Tibial nerve (tissue), 4 donors: ENCODE measurements around the gene ATXN7L1. TPM values are rescaled to one million over a fixed set of nuclear protein-coding genes. Genes with fewer than 3 reads are reported as not detected.

Experiments
- DNase-seq, 2 donors: peaks; one replicate each; pipeline ENCODE4 v3.0.0-alpha.2; 2019; ENCODE audit warnings: low spot score in 2 of 2
- H3K27ac ChIP-seq, 4 donors: fragments of 200-600 bp; sonication (generic) in 3 of 4; one replicate each; pipeline ENCODE4 v1.5.1; 2017 to 2019; ENCODE audit warnings: mild to moderate bottlenecking in 1 of 4
- H3K27me3 ChIP-seq, 2 donors: fragments of 200-600 bp; sonication (generic) in 1 of 2; one replicate each; pipeline versions ENCODE4 v1.5.1 to v1.6.0; 2017 to 2019
- H3K36me3 ChIP-seq, 3 donors: fragments of 200-600 bp; sonication (generic); one replicate each; pipeline ENCODE4 v1.5.1; 2018 to 2019
- H3K4me1 ChIP-seq, 4 donors: fragments of 200-600 bp; sonication (generic) in 3 of 4; one replicate each; pipeline ENCODE4 v1.5.1; 2017 to 2019
- H3K4me3 ChIP-seq, 4 donors: fragments of 200-600 bp; sonication (generic) in 3 of 4; one replicate each; pipeline ENCODE4 v1.5.1; 2017 to 2019; ENCODE audit warnings: mild to moderate bottlenecking in 1 of 4, moderate library complexity in 1 of 4
- H3K9me3 ChIP-seq, 4 donors: fragments of 200-600 bp; sonication (generic) in 3 of 4; one replicate each; pipeline ENCODE4 v1.5.1; 2017 to 2019
- EP300 ChIP-seq, 2 donors: sonication (generic); formaldehyde crosslinking; IDR thresholded peaks; one replicate each; pipeline ENCODE4 v1.6.1; 2017; ENCODE audit warnings: antibody characterized with exemption in 2 of 2, mild to moderate bottlenecking in 1 of 2
- POLR2A ChIP-seq, 2 donors: fragments of 450-650 bp; IDR thresholded peaks; one replicate each; pipeline ENCODE4 v1.6.1; 2017; ENCODE audit warnings: antibody characterized with exemption in 2 of 2, mild to moderate bottlenecking in 2 of 2, moderate library complexity in 2 of 2
- WGBS, 2 donors: methylation state at CpG; one replicate each; pipeline ENCODE4 v1.1.5; 2018; 5-methylcytosine and 5-hydroxymethylcytosine counted together
- total RNA-seq, 4 donors: library from RNA; depleted of rRNA; stranded (reverse); fragments of >200 nt; gene quantifications; one replicate each; pipeline ENCODE4 v1.1.0, GENCODE V29; 2016
- TF ChIP-seq, protein P1 (sequence below), 5 experiments: fragments of 200-600 bp in 3 of 5; fragments of 450-650 bp in 2 of 5; sonication (generic) in 3 of 5; IDR thresholded peaks; one replicate each; pipeline ENCODE4 v1.5.1; 2016 to 2019; ENCODE audit warnings: antibody characterized with exemption in 5 of 5, mild to moderate bottlenecking in 3 of 5, moderate library complexity in 2 of 5

The ATXN7L1 gene
- total RNA-seq, 4 donors from 2014 or later, result 14.6 to 22.5 (median 19.1) TPM

DNA sequence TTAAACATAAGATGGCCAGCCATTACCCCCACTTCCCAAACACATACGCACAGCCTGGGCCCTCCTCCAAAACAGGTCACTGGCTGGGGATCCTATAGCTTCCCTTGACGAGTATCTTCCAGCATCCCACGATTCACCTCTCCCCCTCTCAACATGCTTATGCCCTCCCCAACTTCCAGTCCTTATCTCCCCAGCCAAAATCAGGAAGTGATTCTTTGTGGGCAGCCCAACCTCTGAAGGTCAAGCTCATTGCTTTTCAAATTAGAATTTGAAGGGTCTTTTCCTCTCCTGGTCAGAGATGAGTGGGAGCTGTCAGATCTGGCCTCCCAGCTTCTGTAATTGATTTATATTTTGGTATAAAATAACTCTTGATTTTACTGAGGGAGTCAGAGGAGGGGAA is 133.6 kb downstream of the ATXN7L1 start:
- Histone ChIP-seq H3K27me3 (no peaks in the 10 kb centered on the region), H3K36me3 (no peaks in the 10 kb centered on the region), H3K4me3 (no peak overlapping the region), H3K9me3 (no peaks in the 10 kb centered on the region), H3K4me1 (no peaks in the 10 kb centered on the region), H3K27ac (no peak overlapping the region)
- no peak for DNase-seq
- TF ChIP-seq POLR2A (IDR thresholded peaks at IDR 0.05) (no peak), EP300 (IDR thresholded peaks at IDR 0.05) (no peak)
- TF ChIP-seq, protein P1, sequence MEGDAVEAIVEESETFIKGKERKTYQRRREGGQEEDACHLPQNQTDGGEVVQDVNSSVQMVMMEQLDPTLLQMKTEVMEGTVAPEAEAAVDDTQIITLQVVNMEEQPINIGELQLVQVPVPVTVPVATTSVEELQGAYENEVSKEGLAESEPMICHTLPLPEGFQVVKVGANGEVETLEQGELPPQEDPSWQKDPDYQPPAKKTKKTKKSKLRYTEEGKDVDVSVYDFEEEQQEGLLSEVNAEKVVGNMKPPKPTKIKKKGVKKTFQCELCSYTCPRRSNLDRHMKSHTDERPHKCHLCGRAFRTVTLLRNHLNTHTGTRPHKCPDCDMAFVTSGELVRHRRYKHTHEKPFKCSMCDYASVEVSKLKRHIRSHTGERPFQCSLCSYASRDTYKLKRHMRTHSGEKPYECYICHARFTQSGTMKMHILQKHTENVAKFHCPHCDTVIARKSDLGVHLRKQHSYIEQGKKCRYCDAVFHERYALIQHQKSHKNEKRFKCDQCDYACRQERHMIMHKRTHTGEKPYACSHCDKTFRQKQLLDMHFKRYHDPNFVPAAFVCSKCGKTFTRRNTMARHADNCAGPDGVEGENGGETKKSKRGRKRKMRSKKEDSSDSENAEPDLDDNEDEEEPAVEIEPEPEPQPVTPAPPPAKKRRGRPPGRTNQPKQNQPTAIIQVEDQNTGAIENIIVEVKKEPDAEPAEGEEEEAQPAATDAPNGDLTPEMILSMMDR (IDR thresholded peaks at IDR 0.05), result no peak
- 59 to 73% methylated on average over 3 of the region's 3 CpGs for WGBS, 2 donors

GRCh38 chr7:105741982-105742381 is 134.4 kb downstream of the ATXN7L1 start:
- 91 to 95% methylated on average over 4 of the region's 4 CpGs for WGBS, 2 donors
- TF ChIP-seq EP300 (IDR thresholded peaks at IDR 0.05) (no peak), POLR2A (IDR thresholded peaks at IDR 0.05) (no peak)
- TF ChIP-seq, protein P1 (IDR thresholded peaks at IDR 0.05), result no peak
- Histone ChIP-seq H3K27me3 (no peaks in the 10 kb centered on the region), H3K9me3 (no peaks in the 10 kb centered on the region), H3K27ac (no peak overlapping the region), H3K4me3 (no peak overlapping the region), H3K36me3 (no peaks in the 10 kb centered on the region), H3K4me1 (no peaks in the 10 kb centered on the region)
- no peak for DNase-seq

DNA sequence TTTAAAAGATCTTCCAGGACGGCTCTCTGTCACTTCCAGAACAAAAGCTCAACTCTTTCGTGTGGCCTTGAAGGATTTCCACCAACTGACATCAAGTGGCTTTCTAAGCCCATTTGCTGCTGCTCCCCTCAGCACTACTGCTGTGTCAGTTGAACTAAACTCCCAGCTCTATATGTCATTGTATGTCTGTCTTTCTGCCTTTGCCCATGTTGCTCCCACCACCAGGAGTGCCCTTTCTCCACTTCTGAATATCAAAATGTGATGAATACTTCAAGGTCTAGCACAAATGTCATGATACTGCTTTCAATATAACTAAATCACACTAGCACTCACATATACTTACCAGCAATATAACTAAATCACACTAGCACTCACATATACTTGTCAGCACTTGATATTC is 138.3 kb downstream of the ATXN7L1 start:
- no peak overlapping the region for H3K27ac ChIP-seq
- no peaks in the 10 kb centered on the region for H3K36me3 ChIP-seq
- WGBS, 2 donors, result 64 to 86% methylated on average over 2 of the region's 2 CpGs
- no peaks in the 10 kb centered on the region for H3K9me3 ChIP-seq
- no peak for DNase-seq
- no peaks in the 10 kb centered on the region for H3K4me1 ChIP-seq
- no peaks in the 10 kb centered on the region for H3K27me3 ChIP-seq
- H3K4me3 ChIP-seq, result no peak overlapping the region
- TF ChIP-seq, protein P1 (IDR thresholded peaks at IDR 0.05), result no peak

DNA sequence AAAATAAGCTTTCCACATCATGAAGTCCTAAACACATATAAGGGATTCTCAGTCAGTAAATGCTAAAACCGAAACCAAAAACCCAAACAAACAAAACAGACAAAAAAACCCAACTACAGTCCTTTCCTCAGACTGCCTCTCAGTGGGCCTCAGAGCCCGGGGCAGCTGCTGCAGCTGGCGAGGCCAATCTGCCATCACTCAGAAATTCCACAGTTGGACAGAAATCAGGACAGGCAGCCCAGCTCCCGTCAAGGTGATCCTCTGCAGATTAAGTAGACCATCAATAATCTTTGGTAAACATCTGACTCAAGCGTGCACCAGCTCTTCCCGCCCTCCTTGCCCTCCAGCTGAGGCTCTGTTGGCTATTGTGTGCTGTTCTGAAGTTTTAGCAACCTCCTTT is 142.2 kb downstream of the ATXN7L1 start:
- 80 to 88% methylated on average over 6 of the region's 6 CpGs for WGBS, 2 donors
- no peaks in the 10 kb centered on the region for H3K4me1 ChIP-seq
- H3K36me3 ChIP-seq, result no peaks in the 10 kb centered on the region
- no peak overlapping the region for H3K4me3 ChIP-seq
- no peak for TF ChIP-seq EP300 (IDR thresholded peaks at IDR 0.05)
- no peak for TF ChIP-seq POLR2A (IDR thresholded peaks at IDR 0.05)
- TF ChIP-seq, protein P1 (IDR thresholded peaks at IDR 0.05), result no peak
- H3K27me3 ChIP-seq, result no peaks in the 10 kb centered on the region
- no peak for DNase-seq
- H3K9me3 ChIP-seq, result no peaks in the 10 kb centered on the region
- no peak overlapping the region for H3K27ac ChIP-seq

- TF ChIP-seq POLR2A (IDR thresholded peaks at IDR 0.05), result no peak
- TF ChIP-seq, protein P1 (IDR thresholded peaks at IDR 0.05), result no peak
- TF ChIP-seq EP300 (IDR thresholded peaks at IDR 0.05), result no peak
Measured at GRCh38 chr7:105731042-105731441, 145.4 kb downstream of the ATXN7L1 start.

More at GRCh38 chr7:105731042-105731441, 145.4 kb downstream of the ATXN7L1 start:
- Histone ChIP-seq H3K36me3 (peaks cover 0 to 7% (median 0%) of the 10 kb centered on the region in 3 donors), H3K27ac (no peak overlapping the region), H3K4me3 (no peak overlapping the region), H3K27me3 (no peaks in the 10 kb centered on the region), H3K9me3 (no peaks in the 10 kb centered on the region), H3K4me1 (no peaks in the 10 kb centered on the region)
- 90 to 93% methylated on average over 3 of the region's 3 CpGs for WGBS, 2 donors
- no peak for DNase-seq
